IgD-negative memory B cell (primary cell): ENCODE measurements around the gene ZBED3. TPM values are rescaled to one million over a fixed set of nuclear protein-coding genes. Genes with fewer than 3 reads are reported as not detected.

Experiments used
- H3K27ac Mint-ChIP-seq, 3 donors: one replicate each; pipeline ENCODE4 v1.8.0; 2020 to 2022; ENCODE audit warnings: mild to moderate bottlenecking in 3 of 3, mixed read lengths in 3 of 3, moderate library complexity in 1 of 3
- H3K27me3 Mint-ChIP-seq: one replicate; pipeline ENCODE4 v1.8.0; 2021; ENCODE audit warnings: mixed read lengths
- H3K36me3 Mint-ChIP-seq: one replicate; pipeline ENCODE4 v1.8.0; 2020; ENCODE audit warnings: mild to moderate bottlenecking, mixed read lengths
- H3K4me1 Mint-ChIP-seq, 3 donors: one replicate each; pipeline ENCODE4 v1.8.0; 2020 to 2022; ENCODE audit warnings: mixed read lengths in 3 of 3, mild to moderate bottlenecking in 1 of 3
- H3K4me3 Mint-ChIP-seq, 4 donors: one replicate each; pipeline ENCODE4 v1.8.0; 2020 to 2022; ENCODE audit warnings: mild to moderate bottlenecking in 4 of 4, mixed read lengths in 4 of 4, moderate library complexity in 3 of 4
- H3K9me3 Mint-ChIP-seq, 3 donors: one replicate each; pipeline ENCODE4 v1.8.0; 2020 to 2021; ENCODE audit warnings: mixed read lengths in 3 of 3, mild to moderate bottlenecking in 1 of 3
- polyA plus RNA-seq: library from polyadenylated mRNA; unstranded; fragments of 300-500 nt; fragmentation: Illumina TruSeq; gene quantifications from one replicate; pipeline ENCODE4 v1.2.3, GENCODE V29; 2021

ZBED3 gene
- polyA plus RNA-seq, 1 donor from 2014 or later: 0.29 TPM

GRCh38 chr5:77046416-77047073, 40.5 kb downstream of the ZBED3 start:
- H3K4me1 Mint-ChIP-seq: peaks cover 0 to 1% (median 0%) of the 10 kb centered on the region in 3 donors
- H3K36me3 Mint-ChIP-seq: peaks cover 11% of the 10 kb centered on the region
- H3K27me3 Mint-ChIP-seq: no peaks in the 10 kb centered on the region
- H3K27ac Mint-ChIP-seq: no peak overlapping the region
- H3K4me3 Mint-ChIP-seq: no peak overlapping the region
- H3K9me3 Mint-ChIP-seq: no peaks in the 10 kb centered on the region

GRCh38 chr5:77035950-77036349, 51.1 kb downstream of the ZBED3 start:
- Mint-ChIP-seq H3K9me3 (no peaks in the 10 kb centered on the region), H3K36me3 (no peaks in the 10 kb centered on the region), H3K27me3 (no peaks in the 10 kb centered on the region), H3K4me1 (peaks cover 7 to 20% (median 12%) of the 10 kb centered on the region in 3 donors), H3K4me3 (no peak overlapping the region), H3K27ac (no peak overlapping the region)

GRCh38 chr5:77033338-77033737, 53.7 kb downstream of the ZBED3 start:
- Mint-ChIP-seq H3K4me3 (peak overlapping the region in 2 of 4 donors; percentile 23 to 73), H3K36me3 (no peaks in the 10 kb centered on the region), H3K27me3 (no peaks in the 10 kb centered on the region), H3K4me1 (peaks cover 13 to 28% (median 22%) of the 10 kb centered on the region in 3 donors), H3K9me3 (peaks cover 0 to 16% (median 8%) of the 10 kb centered on the region in 3 donors), H3K27ac (no peak overlapping the region)

DNA sequence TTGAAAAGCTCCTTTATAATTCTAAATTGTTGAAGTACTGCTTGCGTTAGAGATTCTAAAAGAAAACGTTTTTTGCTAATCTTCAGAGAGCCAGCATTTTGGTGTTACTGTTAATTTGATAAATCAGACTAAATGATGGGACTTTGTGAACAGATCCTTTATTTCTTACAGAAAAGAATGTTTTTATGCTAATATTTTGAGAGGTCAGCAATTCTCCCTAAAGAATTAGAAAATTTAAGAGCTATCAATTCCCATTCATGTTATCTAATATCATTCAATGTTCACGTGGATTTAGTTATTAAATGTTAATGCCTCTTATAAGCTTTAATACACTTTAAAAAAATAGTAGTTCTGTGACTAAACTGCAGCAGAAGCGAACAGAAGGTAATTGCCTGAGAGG, 54.5 kb downstream of the ZBED3 start:
- peak overlapping the region in 3 of 4 donors; percentile 28 to 73 (median 63) for H3K4me3 Mint-ChIP-seq
- H3K36me3 Mint-ChIP-seq: no peaks in the 10 kb centered on the region
- no peak overlapping the region for H3K27ac Mint-ChIP-seq
- H3K27me3 Mint-ChIP-seq: no peaks in the 10 kb centered on the region
- peaks cover 13 to 28% (median 22%) of the 10 kb centered on the region in 3 donors for H3K4me1 Mint-ChIP-seq
- H3K9me3 Mint-ChIP-seq: peaks cover 0 to 16% (median 8%) of the 10 kb centered on the region in 3 donors

GRCh38 chr5:77031891-77032290, 55.2 kb downstream of the ZBED3 start:
- H3K27ac Mint-ChIP-seq: no peak overlapping the region
- peak overlapping the region; percentile 90 to 100 (median 96) for H3K4me3 Mint-ChIP-seq
- H3K9me3 Mint-ChIP-seq: peaks cover 0 to 16% (median 8%) of the 10 kb centered on the region in 3 donors
- no peaks in the 10 kb centered on the region for H3K27me3 Mint-ChIP-seq
- no peaks in the 10 kb centered on the region for H3K36me3 Mint-ChIP-seq
- peaks cover 13 to 28% (median 22%) of the 10 kb centered on the region in 3 donors for H3K4me1 Mint-ChIP-seq

DNA sequence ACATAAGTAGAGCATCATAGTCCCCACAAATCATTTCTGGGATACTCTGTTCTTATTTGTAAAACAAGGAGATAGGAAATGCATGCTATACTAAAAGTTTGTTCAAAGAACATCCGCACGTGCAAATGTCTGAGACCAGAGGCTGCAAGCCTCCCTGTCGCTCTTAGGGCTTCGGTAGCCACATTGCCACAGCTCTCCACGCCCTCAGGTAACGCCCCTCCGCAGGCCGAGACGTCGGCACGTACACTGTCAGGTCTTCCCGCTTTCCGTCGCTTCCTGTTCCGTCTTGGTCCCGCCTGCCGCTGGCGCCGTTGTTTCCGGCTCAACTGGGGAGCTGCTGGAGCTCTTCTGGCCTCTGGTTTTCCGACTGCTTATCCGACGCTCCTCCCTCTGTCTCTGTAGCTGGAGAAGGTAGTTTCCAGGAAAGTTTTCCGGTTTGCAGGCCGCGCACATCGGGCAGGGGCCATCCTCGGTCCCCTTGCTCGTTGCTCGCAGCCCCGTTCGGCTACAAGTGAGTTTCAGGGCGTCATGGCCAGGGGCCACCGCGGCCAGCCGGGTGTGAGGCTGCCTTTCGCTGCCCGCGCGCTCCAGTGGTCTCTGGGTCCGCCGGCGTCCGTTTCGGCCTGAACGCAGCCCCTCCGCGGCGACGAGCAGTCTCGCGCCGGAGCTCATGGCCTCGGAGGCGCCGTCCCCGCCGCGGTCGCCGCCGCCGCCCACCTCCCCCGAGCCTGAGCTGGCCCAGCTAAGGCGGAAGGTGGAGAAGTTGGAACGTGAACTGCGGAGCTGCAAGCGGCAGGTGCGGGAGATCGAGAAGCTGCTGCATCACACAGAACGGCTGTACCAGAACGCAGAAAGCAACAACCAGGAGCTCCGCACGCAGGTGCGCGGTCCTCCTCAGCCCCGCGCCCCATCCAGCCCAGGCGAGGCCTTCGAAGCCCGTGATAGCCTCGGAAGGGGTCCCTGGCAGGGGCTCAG, 56.7 kb downstream of the ZBED3 start, which contains the start of gene AGGF1:
Gene AGGF1 (plus strand): TSS at position 308 of the 975 bp plus-strand sequence. CDS start 363 bp downstream, at position 671.
- Mint-ChIP-seq H3K4me3 (peak within 1 kb of the TSS; percentile 90 to 100 (median 96)), H3K9me3 (peaks cover 5 to 16% (median 8%) of the 10 kb centered on the region in 3 donors), H3K27me3 (peaks cover 3% of the 10 kb centered on the region), H3K36me3 (no peaks in the 10 kb centered on the region), H3K27ac (peak within 1 kb of the TSS; percentile 81 to 92 (median 91)), H3K4me1 (peaks cover 13 to 28% (median 22%) of the 10 kb centered on the region in 3 donors)

- Mint-ChIP-seq H3K4me3 (peak overlapping the region; percentile 90 to 100 (median 96)), H3K27me3 (peaks cover 3% of the 10 kb centered on the region), H3K4me1 (peaks cover 13 to 22% (median 21%) of the 10 kb centered on the region in 3 donors), H3K9me3 (peaks cover 5 to 16% (median 8%) of the 10 kb centered on the region in 3 donors), H3K36me3 (no peaks in the 10 kb centered on the region), H3K27ac (peak overlapping the region; percentile 81 to 92 (median 91))
Observed at GRCh38 chr5:77029376-77029885, 57.7 kb downstream of the ZBED3 start.

GRCh38 chr5:77028631-77029375, 58.3 kb downstream of the ZBED3 start:
- peaks cover 13 to 22% (median 19%) of the 10 kb centered on the region in 3 donors for H3K4me1 Mint-ChIP-seq
- H3K27me3 Mint-ChIP-seq: peaks cover 4% of the 10 kb centered on the region
- H3K4me3 Mint-ChIP-seq: peak overlapping the region in 3 of 4 donors; percentile 50 to 100 (median 90)
- peaks cover 5 to 16% (median 8%) of the 10 kb centered on the region in 3 donors for H3K9me3 Mint-ChIP-seq
- peak overlapping the region in 1 of 3 donors; percentile 15 for H3K27ac Mint-ChIP-seq
- no peaks in the 10 kb centered on the region for H3K36me3 Mint-ChIP-seq

- Mint-ChIP-seq H3K4me3 (no peak overlapping the region), H3K4me1 (peaks cover 0 to 3% (median 0%) of the 10 kb centered on the region in 3 donors), H3K27ac (no peak overlapping the region)
Observed at GRCh38 chr5:77024490-77024889, 62.6 kb downstream of the ZBED3 start.

GRCh38 chr5:77022511-77023417, 64.3 kb downstream of the ZBED3 start:
- H3K9me3 Mint-ChIP-seq: peaks cover 0 to 5% (median 0%) of the 10 kb centered on the region in 3 donors
- H3K27me3 Mint-ChIP-seq: peaks cover 17% of the 10 kb centered on the region
- no peak overlapping the region for H3K27ac Mint-ChIP-seq
- no peaks in the 10 kb centered on the region for H3K36me3 Mint-ChIP-seq
- no peak overlapping the region for H3K4me3 Mint-ChIP-seq
- no peaks in the 10 kb centered on the region for H3K4me1 Mint-ChIP-seq

More at GRCh38 chr5:77024490-77024889, 62.6 kb downstream of the ZBED3 start:
- H3K27me3 Mint-ChIP-seq: peaks cover 13% of the 10 kb centered on the region
- H3K36me3 Mint-ChIP-seq: no peaks in the 10 kb centered on the region
- peaks cover 5 to 9% (median 8%) of the 10 kb centered on the region in 3 donors for H3K9me3 Mint-ChIP-seq
